HCT116 (cell line): ENCODE results near the gene PLOD1.

Experiments used
- CEBPB ChIP-seq: IDR thresholded peaks from 2 replicates; pipeline ENCODE4 v1.6.1; 2012; ENCODE audit warnings: low read depth
- FOSL1 ChIP-seq: IDR thresholded peaks from 2 replicates; pipeline ENCODE4 v1.6.1; 2012; ENCODE audit warnings: low read depth
- JUND ChIP-seq: IDR thresholded peaks from 2 replicates; pipeline ENCODE4 v1.6.1; 2012
- POLR2A ChIP-seq: IDR thresholded peaks from 2 replicates; pipeline ENCODE4 v1.7.0; 2011; ENCODE audit warnings: borderline replicate concordance; ENCODE audit not compliant: insufficient read depth, insufficient read length; ENCODE audit errors: extremely low read depth
- POLR2AphosphoS5 ChIP-seq: IDR thresholded peaks from 2 replicates; pipeline ENCODE4 v1.6.1; 2011; ENCODE audit warnings: mild to moderate bottlenecking, low read depth, low read length, moderate library complexity
- REST ChIP-seq: IDR thresholded peaks from 2 replicates; pipeline ENCODE4 v1.6.1; 2012; ENCODE audit warnings: low read depth
- SRF ChIP-seq: IDR thresholded peaks from 2 replicates; pipeline ENCODE4 v1.6.1; 2012; ENCODE audit warnings: low read depth
- ZBTB33 ChIP-seq: IDR thresholded peaks from 2 replicates; pipeline ENCODE4 v1.6.1; 2011; ENCODE audit warnings: mild to moderate bottlenecking, low read length, moderate library complexity; ENCODE audit not compliant: insufficient replicate concordance; ENCODE audit errors: extremely low read depth
- ZFX ChIP-seq: fragments of 450-650 bp; IDR thresholded peaks from 2 replicates; pipeline ENCODE4 v1.6.1; 2017
- TF ChIP-seq, protein P1 (sequence below), 3 experiments: fragments of 200-600 bp in 1 of 3; sonication (generic) in 1 of 3; IDR thresholded peaks in 2 of 3; conservative IDR thresholded peaks in 1 of 3; 2 replicates each; pipeline ENCODE4 v1.5.1; 2012 to 2017; ENCODE audit warnings: low read depth in 2 of 3, low read length in 2 of 3, antibody characterized with exemption in 1 of 3, borderline replicate concordance in 1 of 3, control low read depth in 1 of 3, mild to moderate bottlenecking in 1 of 3, mixed read lengths in 1 of 3, mixed run types in 1 of 3, moderate library complexity in 1 of 3; ENCODE audit not compliant: insufficient read depth in 1 of 3
- TF ChIP-seq, protein P2 (sequence below): IDR thresholded peaks from 2 replicates; pipeline ENCODE4 v1.6.1; 2012

DNA sequence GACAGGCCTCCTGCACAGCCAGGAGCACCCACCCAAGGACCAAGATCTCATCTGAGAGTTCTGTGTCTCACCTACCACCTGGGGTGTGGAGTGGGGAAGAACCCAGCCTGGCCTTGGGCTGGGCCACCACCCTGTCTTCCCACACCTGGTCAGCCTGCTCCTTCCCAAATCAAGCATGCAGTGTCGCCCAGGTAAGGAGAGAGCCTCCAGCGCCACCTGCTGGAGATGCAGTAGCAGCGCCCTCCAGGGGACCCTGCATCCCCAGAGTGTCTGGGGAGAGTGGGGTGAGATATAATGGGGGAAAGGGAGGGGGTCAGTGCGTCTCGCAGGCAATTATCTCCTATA is 40.6 kb upstream of the PLOD1 start:
- TF ChIP-seq, protein P1, sequence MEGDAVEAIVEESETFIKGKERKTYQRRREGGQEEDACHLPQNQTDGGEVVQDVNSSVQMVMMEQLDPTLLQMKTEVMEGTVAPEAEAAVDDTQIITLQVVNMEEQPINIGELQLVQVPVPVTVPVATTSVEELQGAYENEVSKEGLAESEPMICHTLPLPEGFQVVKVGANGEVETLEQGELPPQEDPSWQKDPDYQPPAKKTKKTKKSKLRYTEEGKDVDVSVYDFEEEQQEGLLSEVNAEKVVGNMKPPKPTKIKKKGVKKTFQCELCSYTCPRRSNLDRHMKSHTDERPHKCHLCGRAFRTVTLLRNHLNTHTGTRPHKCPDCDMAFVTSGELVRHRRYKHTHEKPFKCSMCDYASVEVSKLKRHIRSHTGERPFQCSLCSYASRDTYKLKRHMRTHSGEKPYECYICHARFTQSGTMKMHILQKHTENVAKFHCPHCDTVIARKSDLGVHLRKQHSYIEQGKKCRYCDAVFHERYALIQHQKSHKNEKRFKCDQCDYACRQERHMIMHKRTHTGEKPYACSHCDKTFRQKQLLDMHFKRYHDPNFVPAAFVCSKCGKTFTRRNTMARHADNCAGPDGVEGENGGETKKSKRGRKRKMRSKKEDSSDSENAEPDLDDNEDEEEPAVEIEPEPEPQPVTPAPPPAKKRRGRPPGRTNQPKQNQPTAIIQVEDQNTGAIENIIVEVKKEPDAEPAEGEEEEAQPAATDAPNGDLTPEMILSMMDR (IDR thresholded peaks at IDR 0.05 in 2 of 3, conservative IDR thresholded peaks at IDR 0.05 in 1 of 3; ENCODE audit: borderline replicate concordance in 1 of 3, insufficient read depth in 1 of 3, low read depth in 2 of 3, low read length in 2 of 3), result peak; percentile 93 to 99 (median 98)
- TF ChIP-seq ZBTB33 (no peak), ZFX (no peak), POLR2AphosphoS5 (no peak), POLR2A (no peak), FOSL1 (no peak), CEBPB (no peak), SRF (no peak), JUND (no peak), REST (no peak)
- TF ChIP-seq, protein P2, sequence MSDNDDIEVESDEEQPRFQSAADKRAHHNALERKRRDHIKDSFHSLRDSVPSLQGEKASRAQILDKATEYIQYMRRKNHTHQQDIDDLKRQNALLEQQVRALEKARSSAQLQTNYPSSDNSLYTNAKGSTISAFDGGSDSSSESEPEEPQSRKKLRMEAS, result no peak; the same call in 1 of the 2 replicates
